ENCODE results near the gene PFKP.

The PFKP gene

GRCh38 chr10:3136336-3136735 is 69.0 kb downstream of the PFKP start:
- no peak for DNase-seq (ENCODE audit: low read depth)

GRCh38 chr10:3136763-3137611 is 69.6 kb downstream of the PFKP start:
- no peak for DNase-seq (ENCODE audit: low read depth)

- no peak for DNase-seq (ENCODE audit: low read depth)
Observed at GRCh38 chr10:3137958-3138726, 70.8 kb downstream of the PFKP start.

GRCh38 chr10:3139216-3139910 is 72.0 kb downstream of the PFKP start:
- no peak for DNase-seq (ENCODE audit: low read depth)

GRCh38 chr10:3140280-3140679 is 72.9 kb downstream of the PFKP start:
- DNase-seq (ENCODE audit: low read depth), result no peak

- no peak for DNase-seq (ENCODE audit: low read depth)
Observed at GRCh38 chr10:3141351-3142005, 74.1 kb downstream of the PFKP start.

- no peak for DNase-seq (ENCODE audit: low read depth)
Observed at GRCh38 chr10:3142146-3142875, 75.0 kb downstream of the PFKP start.

GRCh38 chr10:3143366-3143765 is 76.0 kb downstream of the PFKP start:
- no peak for DNase-seq (ENCODE audit: low read depth)

- DNase-seq (ENCODE audit: low read depth), result no peak
Observed at GRCh38 chr10:3143791-3144434, 76.6 kb downstream of the PFKP start.

- no peak for DNase-seq (ENCODE audit: low read depth)
Observed at GRCh38 chr10:3145366-3145765, 78.0 kb downstream of the PFKP start.

- DNase-seq (ENCODE audit: low read depth), result no peak
Observed at GRCh38 chr10:3146289-3146688, 78.9 kb downstream of the PFKP start.

- DNase-seq (ENCODE audit: low read depth), result no peak
Observed at GRCh38 chr10:3147117-3147820, 79.9 kb downstream of the PFKP start.

- DNase-seq (ENCODE audit: low read depth), result no peak
Observed at GRCh38 chr10:3148041-3148440, 80.7 kb downstream of the PFKP start.

GRCh38 chr10:3148994-3149393 is 81.6 kb downstream of the PFKP start:
- DNase-seq (ENCODE audit: low read depth), result no peak

GRCh38 chr10:3149918-3150317 is 82.6 kb downstream of the PFKP start:
- no peak for DNase-seq (ENCODE audit: low read depth)

- DNase-seq (ENCODE audit: low read depth), result no peak
Observed at GRCh38 chr10:3150366-3150765, 83.0 kb downstream of the PFKP start.

- no peak for DNase-seq (ENCODE audit: low read depth)
Observed at GRCh38 chr10:3150961-3151360, 83.6 kb downstream of the PFKP start.

- DNase-seq (ENCODE audit: low read depth), result no peak
Observed at GRCh38 chr10:3151889-3152565, 84.7 kb downstream of the PFKP start.

- DNase-seq (ENCODE audit: low read depth), result no peak
Observed at GRCh38 chr10:3152566-3152935, 85.2 kb downstream of the PFKP start.

- no peak for DNase-seq (ENCODE audit: low read depth)
Observed at GRCh38 chr10:3154666-3155065, 87.3 kb downstream of the PFKP start.

All from T-helper 22 cell (primary cell).